OCI-LY7 (cell line): ENCODE measurements around the gene POMGNT2. TPM values are rescaled to one million over a fixed set of nuclear protein-coding genes. Genes with fewer than 3 reads are reported as not detected.

Experiments
- BruUV-seq: library from RNA; stranded (reverse); fragments of 400-500 nt; replicated peaks from 2 replicates; lab custom pipeline; 2021; lab: Mats Ljungman, UMichigan
- CTCF ChIA-PET: fragments of 300-600 bp; sonication (Branson Sonifier 250); formaldehyde crosslinking; loops from one replicate; lab custom pipeline; 2022; ENCODE audit warnings: antibody characterized with exemption; ENCODE audit not compliant: unreplicated experiment; lab: Charles Lee
- POLR2A ChIA-PET: fragments of 300-600 bp; sonication (Branson Sonifier 250); formaldehyde crosslinking; loops from one replicate; lab custom pipeline; 2022; ENCODE audit warnings: antibody characterized with exemption; lab: Charles Lee
- DNase-seq: peaks from one replicate; pipeline ENCODE4 v3.0.0-alpha.2; 2015; ENCODE audit warnings: low spot score
- H2AFZ ChIP-seq: fragments of 200-600 bp; sonication (generic), shearing (Covaris generic); 2 replicates; pipeline ENCODE4 v1.6.1; 2014; ENCODE audit warnings: mild to moderate bottlenecking, antibody characterized with exemption, low read length, moderate library complexity
- H3K27ac ChIP-seq: fragments of 200-600 bp; sonication (generic); 2 replicates; pipeline ENCODE4 v1.5.1; 2014; ENCODE audit warnings: mixed run types, low read depth, mild to moderate bottlenecking, moderate library complexity, low read length, inconsistent platforms; ENCODE audit not compliant: poor library complexity, severe bottlenecking
- H3K36me3 ChIP-seq: fragments of 200-600 bp; sonication (generic); 2 replicates; pipeline ENCODE4 v1.6.1; 2014; ENCODE audit warnings: mild to moderate bottlenecking, antibody characterized with exemption, low read length, moderate library complexity, mixed read lengths; ENCODE audit not compliant: insufficient read depth
- H3K4me1 ChIP-seq: fragments of 200-600 bp; sonication (generic); 2 replicates; pipeline ENCODE4 v1.5.1; 2014; ENCODE audit warnings: mild to moderate bottlenecking, low read length; ENCODE audit not compliant: insufficient read depth, poor library complexity, severe bottlenecking
- H3K4me2 ChIP-seq: fragments of 200-600 bp; sonication (generic); 2 replicates; pipeline ENCODE4 v1.6.1; 2014; ENCODE audit warnings: mild to moderate bottlenecking, low read length
- H3K4me3 ChIP-seq: fragments of 200-600 bp; sonication (generic); 2 replicates; pipeline ENCODE4 v1.5.1; 2014; ENCODE audit warnings: mild to moderate bottlenecking, low read depth, low read length; ENCODE audit not compliant: poor library complexity, severe bottlenecking
- H3K79me2 ChIP-seq: fragments of 200-600 bp; sonication (generic); 2 replicates; pipeline ENCODE4 v1.6.1; 2016; ENCODE audit warnings: low read depth, mild to moderate bottlenecking, low read length, moderate library complexity, mixed read lengths; ENCODE audit not compliant: insufficient read depth
- H3K9me2 ChIP-seq: fragments of 200-600 bp; sonication (generic); 2 replicates; pipeline ENCODE4 v1.6.1; 2016; ENCODE audit warnings: mild to moderate bottlenecking, low read length, mixed read lengths; ENCODE audit not compliant: insufficient read depth
- H3K9me3 ChIP-seq: fragments of 200-600 bp; sonication (generic); 2 replicates; pipeline ENCODE4 v1.6.1; 2014; ENCODE audit warnings: mild to moderate bottlenecking, mixed run types, low read length, mixed read lengths
- H4K20me1 ChIP-seq: fragments of 200-600 bp; sonication (generic); 2 replicates; pipeline ENCODE4 v1.6.1; 2014; ENCODE audit warnings: mild to moderate bottlenecking, antibody characterized with exemption, low read length, moderate library complexity, mixed read lengths; ENCODE audit not compliant: insufficient read depth
- CTCF ChIP-seq: fragments of 200-600 bp; sonication (generic); conservative IDR thresholded peaks from 2 replicates; pipeline ENCODE4 v1.5.1; 2014; ENCODE audit warnings: mild to moderate bottlenecking, antibody characterized with exemption, low read length, moderate library complexity, mixed read lengths
- EZH2phosphoT487 ChIP-seq: fragments of 200-600 bp; sonication (generic); IDR thresholded peaks from 2 replicates; pipeline ENCODE4 v1.6.1; 2018; ENCODE audit warnings: low read depth, borderline replicate concordance, mild to moderate bottlenecking, mixed run types, antibody characterized with exemption, low read length, moderate library complexity, mixed read lengths
- intact Hi-C: fragments of 100-400 bp; cut with micrococcal nuclease; formaldehyde crosslinking; loops from one replicate; pipeline ENCODE4 v1.10.0; 2022; ENCODE audit not compliant: unreplicated experiment
- total RNA-seq, 2 experiments: library from RNA; depleted of rRNA in 1 of 2; stranded (reverse); fragments of >200 nt in 1 of 2; shearing (Covaris generic) in 1 of 2; gene quantifications; 2 replicates each; pipeline ENCODE4 v1.2.3, GENCODE V29; 2014 to 2022

POMGNT2 gene
- total RNA-seq, 2 experiments from 2014 or later = not detected

DNA sequence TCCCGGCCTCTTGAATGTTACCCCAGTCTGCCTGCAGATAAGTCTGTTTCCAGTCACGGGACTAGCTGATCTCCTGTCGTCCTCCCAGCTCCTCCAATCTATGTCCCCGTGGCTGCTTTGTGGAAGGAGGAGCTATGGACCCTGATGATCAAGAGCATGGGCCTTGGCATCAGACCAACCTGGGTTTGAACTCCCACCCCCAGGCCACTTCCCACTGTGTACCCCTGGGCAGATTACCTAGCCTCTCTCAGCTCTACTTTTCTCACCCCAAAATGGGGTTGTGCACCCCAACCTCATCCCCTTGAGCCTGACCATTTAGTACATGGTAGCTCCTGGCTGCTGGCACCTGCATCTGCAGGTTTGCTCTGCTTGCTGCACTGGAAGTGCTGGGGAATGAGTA, 71.0 kb downstream of the POMGNT2 start:
- POLR2A ChIA-PET = no interaction called here
- intact Hi-C loops = no loop called here

DNA sequence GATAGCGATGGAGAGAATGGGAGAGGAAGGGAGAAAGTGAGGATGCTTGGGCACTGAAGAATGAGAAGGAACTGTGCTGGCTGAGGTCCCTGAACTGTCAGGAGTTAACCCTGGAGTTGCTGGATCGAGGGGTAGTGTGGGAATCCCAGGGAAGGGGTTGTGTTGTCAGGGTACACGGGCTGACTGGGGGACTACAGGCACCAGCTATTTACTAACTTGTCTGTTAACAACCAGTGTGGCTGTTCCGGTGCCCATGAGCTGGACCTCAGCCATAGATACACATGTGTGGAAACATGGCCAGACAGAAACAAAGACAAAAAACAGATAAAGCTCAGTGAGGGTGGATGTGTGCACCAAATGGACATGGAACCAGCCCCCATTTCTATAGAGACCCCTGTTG, 71.7 kb downstream of the POMGNT2 start:
- H3K4me3 ChIP-seq = no peak overlapping the region
- H3K27ac ChIP-seq = no peak overlapping the region
- H3K9me2 ChIP-seq = no peaks in the 10 kb centered on the region
- no peaks in the 10 kb centered on the region for H3K9me3 ChIP-seq
- no peaks in the 10 kb centered on the region for H3K79me2 ChIP-seq
- BruUV-seq = no TSS peak
- ChIA-PET POLR2A (no interaction called here), CTCF (no interaction called here)
- H3K4me1 ChIP-seq = no peaks in the 10 kb centered on the region
- H4K20me1 ChIP-seq = no peaks in the 10 kb centered on the region
- DNase-seq = no peak
- H3K36me3 ChIP-seq = no peaks in the 10 kb centered on the region
- no peak overlapping the region for H3K4me2 ChIP-seq
- intact Hi-C loops = no loop called here
- TF ChIP-seq EZH2phosphoT487 (no peak), CTCF (no peak)
- H2AFZ ChIP-seq = no peak overlapping the region

More for the DNA sequence above, 71.0 kb downstream of the POMGNT2 start:
- Histone ChIP-seq H3K36me3 (no peaks in the 10 kb centered on the region), H3K4me3 (no peak overlapping the region), H3K9me2 (no peaks in the 10 kb centered on the region), H3K9me3 (no peaks in the 10 kb centered on the region), H3K27ac (no peak overlapping the region), H4K20me1 (no peaks in the 10 kb centered on the region), H2AFZ (no peak overlapping the region), H3K4me1 (no peaks in the 10 kb centered on the region), H3K79me2 (no peaks in the 10 kb centered on the region), H3K4me2 (no peak overlapping the region)
- BruUV-seq = no TSS peak
- CTCF ChIA-PET = no interaction called here
- TF ChIP-seq CTCF (no peak), EZH2phosphoT487 (no peak)
- no peak for DNase-seq

GRCh38 chr3:43032646-43033628, 72.9 kb downstream of the POMGNT2 start:
- Histone ChIP-seq H3K36me3 (no peaks in the 10 kb centered on the region), H4K20me1 (no peaks in the 10 kb centered on the region), H3K27ac (no peak overlapping the region), H3K9me3 (no peaks in the 10 kb centered on the region), H2AFZ (no peak overlapping the region), H3K4me1 (no peaks in the 10 kb centered on the region), H3K9me2 (no peaks in the 10 kb centered on the region), H3K79me2 (no peaks in the 10 kb centered on the region), H3K4me3 (no peak overlapping the region), H3K4me2 (no peak overlapping the region)
- intact Hi-C loops = no loop called here
- BruUV-seq = no TSS peak
- POLR2A ChIA-PET = no interaction called here
- no peak for DNase-seq
- TF ChIP-seq CTCF (no peak), EZH2phosphoT487 (no peak)
- CTCF ChIA-PET = no interaction called here
